HEK293T (cell line): ENCODE measurements around the gene PAK4.

Source experiments
- BHLHE40 ChIP-seq: fragments of 450-650 bp; IDR thresholded peaks from 2 replicates; pipeline ENCODE4 v1.6.1; 2016; ENCODE audit warnings: mild to moderate bottlenecking, moderate library complexity, borderline replicate concordance
- FOXA1 ChIP-seq: fragments of 450-650 bp; IDR thresholded peaks from 2 replicates; pipeline ENCODE4 v1.6.1; 2016; ENCODE audit warnings: mild to moderate bottlenecking
- FOXK2 ChIP-seq: fragments of 450-650 bp; IDR thresholded peaks from 2 replicates; pipeline ENCODE4 v1.6.1; 2016; ENCODE audit warnings: mild to moderate bottlenecking
- FOXM1 ChIP-seq: fragments of 450-650 bp; IDR thresholded peaks from 2 replicates; pipeline ENCODE4 v1.6.1; 2017; ENCODE audit warnings: mild to moderate bottlenecking, borderline replicate concordance
- SP1 ChIP-seq: fragments of 450-650 bp; IDR thresholded peaks from 2 replicates; pipeline ENCODE4 v1.6.1; 2017
- TARDBP ChIP-seq: fragments of 450-650 bp; IDR thresholded peaks from 2 replicates; pipeline ENCODE4 v1.6.1; 2016
- ZNF384 ChIP-seq: fragments of 450-650 bp; IDR thresholded peaks from 2 replicates; pipeline ENCODE4 v1.6.1; 2016
- TF ChIP-seq, protein P1 (sequence below): fragments of 450-650 bp; IDR thresholded peaks from 2 replicates; pipeline ENCODE4 v1.6.1; 2016

DNA sequence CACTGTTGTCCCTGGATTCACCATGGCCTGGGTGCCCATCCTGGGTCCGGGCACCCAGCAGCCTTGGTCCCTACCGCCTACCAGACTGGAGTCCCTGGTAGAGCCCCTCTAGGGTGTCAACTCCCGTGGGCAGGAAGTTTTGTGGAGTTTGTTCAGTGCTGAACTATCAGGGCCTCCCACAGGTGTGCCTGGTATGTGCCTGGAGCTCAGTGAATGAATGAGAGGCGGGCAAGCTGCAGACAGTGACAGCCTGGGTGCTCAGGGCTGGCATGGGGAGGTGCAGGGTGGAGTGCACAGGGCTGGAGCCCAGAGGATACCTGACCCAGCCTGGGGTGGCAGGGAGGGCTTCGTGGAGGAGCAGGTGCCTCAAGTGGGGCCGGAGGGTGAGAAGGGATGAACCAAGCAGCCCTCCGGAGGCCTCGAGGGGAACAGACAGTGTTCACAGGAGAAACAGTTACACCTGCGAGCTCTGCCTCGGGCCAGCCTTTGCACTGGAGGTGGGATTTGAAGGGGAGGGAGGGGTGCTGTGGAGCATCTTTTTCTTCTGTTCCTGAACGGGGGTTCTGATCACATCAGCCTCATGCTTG is 29.6 kb downstream of the PAK4 start:
- TF ChIP-seq ZNF384 (no peak), FOXK2 (no peak), TARDBP (no peak), BHLHE40 (no peak), SP1 (no peak), FOXM1 (no peak), FOXA1 (no peak)
- TF ChIP-seq, protein P1, sequence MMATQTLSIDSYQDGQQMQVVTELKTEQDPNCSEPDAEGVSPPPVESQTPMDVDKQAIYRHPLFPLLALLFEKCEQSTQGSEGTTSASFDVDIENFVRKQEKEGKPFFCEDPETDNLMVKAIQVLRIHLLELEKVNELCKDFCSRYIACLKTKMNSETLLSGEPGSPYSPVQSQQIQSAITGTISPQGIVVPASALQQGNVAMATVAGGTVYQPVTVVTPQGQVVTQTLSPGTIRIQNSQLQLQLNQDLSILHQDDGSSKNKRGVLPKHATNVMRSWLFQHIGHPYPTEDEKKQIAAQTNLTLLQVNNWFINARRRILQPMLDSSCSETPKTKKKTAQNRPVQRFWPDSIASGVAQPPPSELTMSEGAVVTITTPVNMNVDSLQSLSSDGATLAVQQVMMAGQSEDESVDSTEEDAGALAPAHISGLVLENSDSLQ = no peak
